ENCODE measurements around the gene FEZ2.

FEZ2 gene

DNA sequence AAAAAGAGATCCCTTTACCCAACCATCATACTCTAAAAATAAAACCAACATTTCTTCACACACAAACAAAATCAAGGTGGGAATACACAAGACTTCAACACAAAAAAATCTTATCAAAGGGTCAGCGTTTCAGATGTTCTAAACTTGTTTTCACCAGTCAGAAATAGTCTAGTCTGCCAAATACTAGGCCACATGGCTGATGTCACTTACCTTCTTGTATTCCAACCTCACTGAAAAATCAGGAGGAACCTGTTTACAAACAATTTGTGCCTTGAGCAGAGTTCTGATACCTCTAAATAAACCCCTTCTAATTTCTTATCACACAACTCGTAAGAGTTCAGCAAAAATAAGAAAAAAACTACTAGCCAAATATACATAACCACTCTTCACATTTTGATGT lies 20.1 kb downstream of the FEZ2 start:
- no peak for DNase-seq (ENCODE audit: insufficient read length, low spot score)
- no peak for TF ChIP-seq POLR2A (IDR thresholded peaks at IDR 0.05; ENCODE audit: low read depth, low read length)
- peak; percentile 41 for FAIRE-seq

DNA sequence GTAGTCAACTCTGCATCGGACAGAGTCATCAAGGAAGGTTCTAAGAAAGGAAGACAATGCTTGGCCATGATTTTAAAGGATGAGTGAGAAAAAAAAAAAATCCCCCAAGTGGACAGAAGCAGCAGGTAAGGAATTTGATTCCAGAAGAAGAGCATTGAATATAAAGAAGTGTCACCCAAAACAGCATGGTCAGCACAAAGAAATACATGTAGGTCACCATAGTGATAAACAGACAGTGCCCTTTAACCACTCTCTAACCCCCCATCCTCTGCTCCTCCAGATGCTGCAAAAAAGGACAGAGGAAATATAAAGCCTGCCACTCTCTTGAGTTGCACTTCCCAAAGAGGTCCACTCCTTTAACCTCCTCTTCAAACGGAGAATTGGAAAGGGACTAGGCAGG lies 23.4 kb downstream of the FEZ2 start:
- FAIRE-seq (no peak), DNase-seq (ENCODE audit: insufficient read length, low spot score) (no peak)
- no peak for TF ChIP-seq POLR2A (IDR thresholded peaks at IDR 0.05; ENCODE audit: low read depth, low read length)

DNA sequence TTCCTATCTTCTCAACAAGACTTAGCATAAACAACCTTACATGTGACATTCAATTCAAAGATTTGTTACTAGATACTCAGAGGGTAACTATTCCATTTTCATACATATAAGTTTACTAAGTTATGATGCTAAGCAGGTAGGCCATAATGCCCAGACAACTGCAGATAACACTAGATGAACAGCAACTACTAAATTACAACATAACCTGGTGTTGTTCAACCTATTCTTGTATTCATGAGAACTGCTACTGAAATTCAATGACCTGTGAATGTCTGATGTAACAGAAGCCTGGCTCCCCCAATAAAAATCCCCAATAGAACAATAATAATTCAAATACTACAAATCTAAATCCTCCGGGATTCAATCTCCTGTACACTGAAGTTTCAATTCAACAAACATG lies 24.8 kb downstream of the FEZ2 start:
- DNase-seq (ENCODE audit: insufficient read length, low spot score): no peak
- FAIRE-seq: no peak
- no peak for TF ChIP-seq POLR2A (IDR thresholded peaks at IDR 0.05; ENCODE audit: low read depth, low read length)

DNA sequence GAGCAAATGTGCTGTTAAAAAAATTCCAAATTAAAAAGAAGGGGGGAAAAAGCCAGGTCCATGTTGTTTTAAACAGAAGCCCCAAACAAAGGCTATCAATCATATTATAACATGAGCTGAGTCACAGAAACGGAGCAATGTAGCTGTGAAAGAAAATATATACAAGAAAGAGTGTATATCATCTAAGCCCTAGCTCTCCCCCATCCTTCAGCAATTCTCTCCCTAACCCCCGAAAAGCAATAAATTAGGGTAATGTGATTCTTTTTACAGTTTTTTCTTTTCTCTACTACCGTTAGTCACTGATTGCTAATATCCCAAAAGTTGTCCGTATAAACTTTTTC lies 25.3 kb downstream of the FEZ2 start:
- DNase-seq (ENCODE audit: insufficient read length, low spot score) (no peak), FAIRE-seq (no peak)

DNA sequence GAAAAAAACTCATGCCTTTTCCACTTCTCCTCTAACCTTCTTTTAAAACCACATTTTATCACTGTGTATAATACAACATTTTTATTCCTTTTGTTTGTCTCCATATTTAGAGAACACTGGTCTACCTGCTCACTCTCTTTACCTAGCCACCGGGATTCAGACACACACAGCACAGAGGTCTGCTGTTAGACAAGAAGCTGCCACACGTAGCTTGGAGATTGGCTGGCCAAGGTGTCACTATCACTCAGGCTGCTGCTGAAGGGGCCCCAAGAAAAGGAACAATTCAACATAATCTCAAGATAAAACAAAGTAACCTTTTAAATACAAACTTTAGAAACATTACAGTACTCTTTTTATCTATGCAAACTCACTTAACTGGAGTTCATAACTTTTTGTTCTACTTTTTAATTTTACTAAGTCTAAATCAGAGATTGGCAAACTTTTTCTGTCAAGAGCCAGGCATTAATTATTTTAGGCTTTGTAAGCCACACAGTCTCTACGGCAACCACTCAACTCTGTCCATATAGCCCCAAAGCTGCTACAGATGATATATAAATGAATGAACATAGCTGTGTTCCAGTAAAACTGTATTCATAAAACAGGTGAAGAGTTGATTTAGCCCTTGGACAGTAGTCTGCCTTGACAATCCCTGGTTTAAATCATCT lies 25.8 kb downstream of the FEZ2 start:
- no peak for DNase-seq (ENCODE audit: insufficient read length, low spot score)
- TF ChIP-seq POLR2A (IDR thresholded peaks at IDR 0.05; ENCODE audit: low read depth, low read length): no peak
- no peak for FAIRE-seq

More for the DNA sequence above, 25.3 kb downstream of the FEZ2 start:
- no peak for TF ChIP-seq POLR2A (IDR thresholded peaks at IDR 0.05; ENCODE audit: low read depth, low read length)

DNA sequence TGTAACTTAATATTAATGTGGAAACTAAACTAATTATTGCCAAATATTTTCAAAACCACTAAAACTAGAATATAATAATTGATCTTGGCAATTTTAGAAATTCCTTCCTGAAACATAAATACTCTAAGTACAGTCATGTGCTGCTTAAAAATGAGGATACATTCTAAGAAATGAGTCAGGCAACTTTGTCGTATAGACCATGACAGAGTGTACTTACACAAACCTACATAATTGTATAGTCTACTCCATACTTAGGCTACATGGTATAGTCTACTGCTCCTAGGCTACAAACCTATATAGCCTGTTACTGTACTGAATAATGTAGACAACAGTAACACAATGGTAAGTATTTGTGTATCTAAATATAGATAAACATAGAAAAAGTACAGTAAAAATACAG lies 27.6 kb downstream of the FEZ2 start:
- no peak for TF ChIP-seq POLR2A (IDR thresholded peaks at IDR 0.05; ENCODE audit: low read depth, low read length)
- DNase-seq (ENCODE audit: insufficient read length, low spot score) (no peak), FAIRE-seq (peak; percentile 75)

DNA sequence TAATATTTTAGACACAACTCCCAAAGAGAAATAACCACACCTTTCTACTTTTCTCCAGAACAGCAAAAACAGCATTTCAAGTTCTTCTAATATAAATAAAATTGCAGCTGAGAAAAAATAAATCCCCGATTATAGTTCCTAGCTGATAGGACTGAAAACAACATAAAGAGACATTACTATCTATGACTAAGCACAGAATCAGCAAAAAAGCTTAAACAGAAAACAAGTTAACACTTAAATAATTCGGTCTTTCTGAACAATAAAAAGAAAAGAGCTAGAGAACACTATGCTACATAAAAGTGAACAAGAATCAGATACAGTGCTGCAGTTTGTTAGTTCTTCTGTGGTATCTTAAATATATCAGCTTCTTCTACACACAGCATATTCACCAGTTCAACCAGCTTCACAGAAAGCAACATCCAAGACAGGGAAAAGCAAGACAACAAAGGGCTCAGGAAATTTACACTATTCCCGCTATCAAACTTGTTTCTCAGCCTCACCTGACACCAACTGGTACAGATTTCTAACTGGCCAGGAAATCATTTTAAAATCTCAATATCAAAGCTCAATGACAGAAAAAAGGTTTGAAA lies 28.6 kb downstream of the FEZ2 start:
- DNase-seq (ENCODE audit: insufficient read length, low spot score) (no peak), FAIRE-seq (peak; percentile 73)
- no peak for TF ChIP-seq POLR2A (IDR thresholded peaks at IDR 0.05; ENCODE audit: low read depth, low read length)

DNA sequence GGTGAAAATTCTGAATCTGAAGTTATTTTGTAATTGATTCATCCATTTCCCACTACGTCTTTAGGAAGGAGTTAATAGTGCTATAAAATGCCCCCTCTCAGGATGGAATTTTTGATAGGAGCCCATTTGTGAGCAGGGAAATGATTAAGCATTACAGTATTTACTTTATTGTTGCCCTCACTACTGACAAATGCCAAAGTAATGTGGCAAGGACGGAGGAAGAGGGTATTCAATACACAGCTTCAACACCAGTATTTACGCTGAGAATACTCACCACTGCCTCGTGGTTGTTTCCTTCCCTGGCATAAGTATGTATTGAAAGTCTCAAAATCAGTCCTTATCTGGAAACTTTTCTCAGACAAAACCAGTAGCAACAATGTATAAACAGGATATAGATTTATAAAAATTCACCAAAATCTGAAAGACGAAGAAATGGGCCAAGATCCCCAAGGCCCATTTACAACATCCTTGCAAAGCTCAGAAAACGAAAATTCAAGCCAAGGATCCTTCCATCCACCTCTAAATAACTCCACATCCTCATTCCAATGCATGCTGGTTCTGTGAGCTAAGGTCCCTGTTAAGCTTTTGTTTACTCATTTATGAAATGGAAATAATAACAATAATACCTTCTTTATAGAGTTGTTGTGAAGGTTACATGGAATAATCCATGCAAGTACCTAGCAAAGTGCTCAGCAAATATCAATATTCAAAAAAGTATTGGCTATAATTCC lies 29.3 kb downstream of the FEZ2 start:
- peak; percentile 92 for FAIRE-seq
- DNase-seq (ENCODE audit: insufficient read length, low spot score): no peak
- TF ChIP-seq POLR2A (IDR thresholded peaks at IDR 0.05; ENCODE audit: low read depth, low read length): no peak

DNA sequence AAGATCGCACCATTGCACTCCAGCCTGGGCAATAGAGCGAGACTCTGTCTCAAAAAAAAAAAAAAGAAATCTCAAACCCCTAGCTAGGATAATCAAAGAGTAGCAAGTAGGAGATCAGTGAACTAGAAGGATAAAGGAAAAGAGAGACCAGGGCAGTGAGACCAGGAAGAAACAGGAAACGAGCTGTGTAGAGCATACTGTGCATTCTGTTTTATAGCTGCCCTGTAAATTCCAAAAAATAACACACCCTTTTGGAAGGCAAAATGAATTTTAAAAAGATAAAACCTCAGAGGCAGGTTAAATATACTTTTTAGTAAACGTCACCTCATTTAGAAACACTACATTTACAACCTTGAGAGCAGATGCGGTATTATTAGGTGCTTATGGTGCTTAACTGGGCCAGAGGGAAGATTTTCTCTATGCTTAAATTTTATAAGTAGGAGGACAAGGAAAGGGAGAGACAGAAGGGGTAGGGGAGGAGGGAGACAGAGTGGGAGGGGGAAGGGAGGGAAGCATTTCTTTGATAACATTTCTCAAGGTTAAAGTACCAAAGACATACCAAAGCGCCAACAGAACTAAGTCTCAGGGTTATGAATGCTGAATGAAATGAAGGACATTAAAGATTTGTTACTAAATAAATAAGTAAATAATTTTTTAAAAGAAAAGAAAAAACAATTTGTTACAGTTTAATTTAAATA lies 30.1 kb downstream of the FEZ2 start:
- no peak for TF ChIP-seq POLR2A (IDR thresholded peaks at IDR 0.05; ENCODE audit: low read depth, low read length)
- no peak for FAIRE-seq
- no peak for DNase-seq (ENCODE audit: insufficient read length, low spot score)

DNA sequence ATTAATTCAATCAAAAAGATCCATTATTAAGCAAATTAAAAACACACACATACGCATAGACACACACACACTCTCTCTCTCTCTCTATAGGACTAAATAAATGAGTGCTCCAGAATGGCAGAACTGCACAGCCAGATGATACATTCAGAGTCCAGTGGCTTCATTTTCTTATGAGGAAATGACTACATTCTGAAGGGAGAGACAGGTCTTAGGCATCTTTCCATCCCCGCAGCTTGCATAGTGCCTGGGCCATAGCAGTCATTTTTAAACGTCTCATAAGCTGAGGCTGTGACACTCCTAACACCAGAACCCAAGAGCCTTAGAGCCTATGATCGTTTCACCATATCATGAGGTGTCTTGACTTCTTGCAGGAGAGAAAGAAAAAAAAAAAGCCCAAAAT lies 31.1 kb downstream of the FEZ2 start:
- TF ChIP-seq POLR2A (IDR thresholded peaks at IDR 0.05; ENCODE audit: low read depth, low read length): no peak
- no peak for FAIRE-seq

DNA sequence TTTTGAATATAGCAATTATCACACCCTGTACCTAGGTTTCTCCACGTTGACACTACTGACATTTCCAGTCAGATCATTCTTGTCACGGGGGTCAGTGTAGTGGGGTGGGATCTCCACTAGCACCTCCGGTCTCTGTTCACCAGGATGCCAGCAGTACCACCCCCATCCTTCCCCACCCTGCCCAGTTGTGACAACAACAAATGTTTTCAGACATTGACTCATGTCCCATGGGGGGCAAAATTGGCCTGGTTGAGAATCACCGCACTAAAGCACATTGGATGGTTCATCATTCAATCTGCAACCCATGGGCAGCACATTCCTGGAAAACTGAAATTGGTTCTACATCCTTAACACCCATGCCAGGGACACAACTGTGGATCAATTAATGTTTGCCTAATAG lies 32.3 kb downstream of the FEZ2 start:
- FAIRE-seq (no peak), DNase-seq (ENCODE audit: insufficient read length, low spot score) (no peak)
- no peak for TF ChIP-seq POLR2A (IDR thresholded peaks at IDR 0.05; ENCODE audit: low read depth, low read length)

More for the DNA sequence above, 31.1 kb downstream of the FEZ2 start:
- no peak for DNase-seq (ENCODE audit: insufficient read length, low spot score)

DNA sequence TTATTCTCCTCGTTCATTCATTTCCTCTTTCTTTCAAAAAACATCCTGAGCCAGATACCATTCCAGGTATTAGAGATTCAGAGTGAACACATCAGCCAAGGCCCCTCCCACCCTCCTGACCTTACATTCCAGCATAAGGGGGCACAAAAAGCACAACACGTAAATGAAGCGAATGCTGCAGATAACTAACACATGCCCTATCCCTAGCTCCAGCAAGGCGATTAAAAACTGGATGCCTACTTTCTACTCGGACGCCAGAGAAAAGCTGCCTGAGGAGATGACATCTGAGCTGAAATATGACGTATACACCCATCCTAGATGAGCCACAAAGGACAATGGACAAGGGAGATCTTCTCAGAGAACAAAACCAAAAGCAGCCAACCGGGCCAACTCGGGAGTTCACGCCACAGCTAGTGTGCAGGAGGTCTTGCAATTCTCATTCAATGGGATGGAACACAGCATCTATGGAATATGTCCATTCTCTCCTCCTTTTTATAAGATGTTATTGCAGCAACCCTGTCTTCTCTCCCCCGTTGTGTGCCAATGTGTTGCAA lies 33.5 kb downstream of the FEZ2 start:
- FAIRE-seq (no peak), DNase-seq (ENCODE audit: insufficient read length, low spot score) (no peak)
- TF ChIP-seq POLR2A (IDR thresholded peaks at IDR 0.05; ENCODE audit: low read depth, low read length): no peak

DNA sequence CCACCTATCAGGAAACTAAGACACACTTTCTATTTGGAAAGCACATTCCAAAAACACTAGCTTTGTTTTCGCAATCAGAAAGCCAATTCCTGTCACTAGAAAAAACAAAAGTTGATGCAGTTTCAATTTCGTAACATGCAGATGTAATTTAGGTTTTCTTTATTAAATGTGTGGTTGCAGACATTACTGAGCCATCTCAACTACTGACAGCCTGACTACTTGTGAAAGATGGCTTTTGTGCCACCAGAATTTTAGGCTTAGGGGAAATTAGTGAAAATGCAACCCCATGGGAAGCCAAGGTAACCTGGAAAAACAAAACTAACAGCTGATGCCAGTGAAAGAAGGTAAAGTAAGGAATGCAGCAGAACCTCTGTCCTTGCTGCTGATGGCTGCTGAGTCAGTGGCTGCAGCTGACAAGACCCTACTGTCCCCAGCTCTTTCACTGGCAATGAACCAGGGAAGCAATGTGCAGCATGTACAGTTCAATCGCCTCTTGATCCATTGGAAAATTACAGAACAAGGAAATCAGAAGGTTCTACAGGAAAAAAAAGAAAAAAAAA lies 34.9 kb downstream of the FEZ2 start:
- DNase-seq (ENCODE audit: insufficient read length, low spot score) (no peak), FAIRE-seq (no peak)
- TF ChIP-seq POLR2A (IDR thresholded peaks at IDR 0.05; ENCODE audit: low read depth, low read length): no peak

DNA sequence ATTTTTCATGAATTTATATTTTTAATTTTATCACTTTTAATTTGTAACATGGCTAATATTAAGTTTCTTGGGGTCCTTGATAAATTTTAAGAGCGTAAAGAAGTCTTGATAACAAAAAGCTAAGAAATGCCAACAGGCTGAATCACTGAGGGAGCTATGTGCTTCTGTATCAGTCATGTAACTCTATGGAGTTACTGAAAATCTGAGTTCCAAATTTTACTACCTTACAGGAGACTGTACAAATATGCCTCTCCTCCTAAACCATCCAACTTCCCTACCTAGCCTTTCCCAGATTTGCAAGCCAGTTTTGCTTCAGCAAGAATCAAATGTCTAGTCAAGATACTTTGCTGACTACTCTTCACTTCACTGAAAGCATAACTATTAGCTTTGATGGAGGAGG lies 35.7 kb downstream of the FEZ2 start:
- DNase-seq (ENCODE audit: insufficient read length, low spot score) (no peak), FAIRE-seq (no peak)
- no peak for TF ChIP-seq POLR2A (IDR thresholded peaks at IDR 0.05; ENCODE audit: low read depth, low read length)

Data from H54 (cell line).